ENCODE measurements around the gene BMP7.

The BMP7 gene

DNA sequence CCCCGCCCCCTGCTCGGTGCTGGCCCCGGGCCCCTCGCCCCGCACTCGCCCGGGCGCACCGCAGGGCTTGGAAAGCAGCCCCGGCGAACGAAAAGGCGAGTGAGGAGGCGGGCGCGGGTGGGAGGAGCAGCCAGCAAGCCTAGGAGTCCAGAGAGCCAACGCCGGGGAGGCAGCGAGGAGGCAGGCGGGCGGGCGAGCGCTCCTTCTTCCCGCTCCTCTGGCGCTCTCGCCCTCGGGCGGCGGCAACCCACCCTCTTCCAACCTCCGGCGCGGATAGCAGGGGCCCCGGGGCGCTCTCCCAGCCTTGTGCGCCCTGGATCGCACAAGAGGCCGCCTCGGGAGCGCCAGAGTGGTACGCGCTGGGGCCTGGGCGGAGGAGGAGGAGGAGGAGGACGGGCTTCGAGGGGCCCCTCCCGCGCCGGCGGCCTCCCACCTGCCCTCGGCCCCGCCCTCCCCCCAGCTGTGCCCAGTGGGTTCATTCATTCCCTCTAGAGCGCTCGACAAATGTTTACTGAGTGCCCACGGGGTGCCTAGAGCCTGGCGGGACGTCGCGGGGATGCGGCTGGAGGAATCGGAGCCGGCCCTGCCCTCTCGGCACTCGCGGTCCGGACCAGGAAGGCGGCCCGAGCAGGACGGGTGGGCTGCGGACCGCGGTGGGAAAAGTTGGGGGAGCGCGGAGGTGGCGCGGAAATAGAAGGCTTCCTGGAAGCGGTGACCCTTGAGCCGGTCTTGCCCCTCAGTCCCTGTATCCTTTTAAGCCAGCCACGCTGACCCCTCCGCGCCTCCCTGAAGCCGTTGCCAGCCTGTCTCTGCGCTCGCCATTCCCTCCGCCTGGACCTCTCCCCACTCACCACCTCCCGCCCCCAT lies at the start of gene BMP7:
Gene BMP7, minus strand, starts transcription at position 351 of the 867 bp plus-strand sequence. CDS start 519 bp downstream, outside the sequence.
- no peak for DNase-seq (ENCODE audit: low read depth)

DNA sequence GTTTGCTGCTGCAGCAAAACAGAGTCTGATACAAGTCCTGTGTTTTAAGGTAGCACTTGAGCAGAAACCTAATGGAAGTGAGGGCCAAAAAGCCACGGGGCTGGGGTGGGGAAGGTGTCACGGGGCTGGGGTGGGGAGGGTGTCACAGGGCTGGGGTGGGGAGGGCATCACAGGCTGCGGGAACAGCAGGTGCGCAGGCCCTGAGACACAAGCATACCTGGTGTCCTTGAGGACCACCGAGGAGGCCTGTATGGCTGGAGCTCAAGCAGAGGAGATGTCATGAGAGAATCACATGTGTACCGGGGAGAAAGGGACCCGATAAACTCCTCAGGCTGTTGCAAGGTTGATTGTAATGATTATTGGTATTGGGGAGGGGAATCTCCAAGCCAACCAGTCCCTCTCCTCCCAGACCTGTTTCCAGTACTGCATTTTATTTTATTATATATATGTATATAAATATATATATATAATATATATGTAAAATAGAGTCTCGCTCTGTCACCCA lies 49.6 kb upstream of the BMP7 start:
- DNase-seq (ENCODE audit: low read depth) = no peak

DNA sequence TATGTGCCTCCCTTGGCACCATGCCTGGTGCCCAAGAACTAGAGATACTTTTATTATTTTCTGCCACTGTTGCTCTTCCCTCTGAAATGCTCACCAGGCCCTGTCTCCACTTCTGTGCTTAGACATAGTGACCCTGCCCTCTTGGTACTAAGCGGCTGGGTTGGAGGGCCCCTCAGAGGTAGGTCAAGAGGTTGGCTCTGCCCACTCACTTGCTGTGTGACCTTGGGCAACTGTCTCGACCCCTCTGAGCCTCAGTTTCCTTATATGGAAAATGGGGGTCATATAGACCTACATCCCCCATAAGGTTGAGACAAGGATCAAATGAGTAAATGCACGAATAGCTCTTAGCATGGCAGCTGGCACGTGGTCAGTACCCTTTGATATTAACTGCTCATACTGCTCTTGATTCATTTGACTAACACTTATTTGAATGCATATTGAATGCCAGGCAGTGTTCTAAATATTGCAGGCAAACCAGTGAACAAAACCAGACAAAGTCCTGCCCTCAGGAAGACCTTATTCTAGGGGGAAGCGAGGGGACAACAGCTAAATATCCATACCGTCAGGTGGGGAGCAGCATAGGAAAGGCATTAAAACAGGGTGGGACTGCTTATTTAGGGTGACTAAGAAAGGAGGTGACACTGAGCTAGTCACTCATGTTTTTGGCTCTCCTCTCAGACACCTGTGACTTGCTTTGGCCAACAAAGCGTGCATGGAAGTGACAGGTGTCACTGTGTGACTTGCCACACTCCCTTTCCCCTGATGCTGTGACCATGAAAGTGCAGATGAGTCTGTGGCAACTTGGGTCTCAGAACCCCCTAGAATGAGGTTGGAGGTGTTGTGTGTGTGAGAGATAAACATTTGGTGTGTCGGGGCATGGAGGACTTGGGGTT lies 48.9 kb upstream of the BMP7 start:
- no peak for DNase-seq (ENCODE audit: low read depth)

DNA sequence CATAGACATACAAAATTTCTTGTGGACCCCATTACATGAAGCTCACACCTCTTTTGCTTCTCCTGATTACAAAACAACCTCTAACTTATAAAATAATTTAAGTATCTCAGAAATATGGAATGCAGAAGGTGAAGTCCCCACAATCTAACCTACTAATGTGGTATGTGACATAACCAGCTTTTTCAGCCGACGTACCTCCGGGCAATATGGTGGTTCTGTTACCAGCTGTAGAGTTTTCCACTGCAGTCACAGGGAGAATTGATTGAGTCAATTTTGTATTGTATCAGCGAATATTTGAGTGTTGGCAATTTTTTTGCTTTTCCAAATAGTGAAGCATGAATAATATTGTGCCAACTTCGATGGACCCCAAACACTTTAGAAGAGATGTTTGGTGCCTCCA lies 47.5 kb upstream of the BMP7 start:
- no peak for DNase-seq (ENCODE audit: low read depth)

DNA sequence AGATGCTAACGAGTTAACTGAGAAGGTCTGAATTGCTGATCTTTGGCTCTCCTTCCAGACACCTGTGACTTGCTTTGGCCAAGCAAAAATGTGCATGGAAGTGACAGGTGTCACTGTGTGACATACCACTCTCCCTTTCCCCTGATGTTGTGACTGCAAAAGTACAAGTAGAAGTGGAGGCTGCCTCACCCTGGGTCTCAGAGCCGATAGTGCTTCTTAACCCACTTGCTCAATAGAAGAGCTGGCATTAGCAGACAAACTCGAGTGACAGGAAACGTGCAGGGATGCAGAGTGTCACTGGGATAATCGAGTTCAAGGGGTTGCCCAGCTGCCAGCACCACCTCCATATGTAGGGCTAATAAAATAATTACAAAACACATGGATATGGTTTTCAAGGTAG lies 46.8 kb upstream of the BMP7 start:
- DNase-seq (ENCODE audit: low read depth) = no peak

DNA sequence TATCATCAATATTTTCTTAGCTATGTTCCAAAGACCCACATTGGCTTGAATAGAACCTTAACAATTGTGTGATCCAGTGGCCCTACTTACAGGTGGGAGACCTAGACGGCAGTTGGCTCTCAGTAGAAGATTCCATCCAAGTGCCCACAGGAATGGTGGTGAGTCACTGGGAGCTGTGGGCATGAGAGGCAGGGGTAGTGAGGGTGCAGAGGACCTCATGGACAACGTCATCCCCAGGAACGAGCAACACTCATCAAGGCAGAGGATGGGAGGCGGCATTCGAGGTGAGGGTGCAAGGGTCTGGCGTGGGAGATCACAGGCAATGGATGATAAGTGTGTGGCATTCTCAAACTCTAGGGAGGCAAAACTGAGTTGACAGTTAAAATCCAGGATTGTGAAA lies 45.7 kb upstream of the BMP7 start:
- no peak for DNase-seq (ENCODE audit: low read depth)

DNA sequence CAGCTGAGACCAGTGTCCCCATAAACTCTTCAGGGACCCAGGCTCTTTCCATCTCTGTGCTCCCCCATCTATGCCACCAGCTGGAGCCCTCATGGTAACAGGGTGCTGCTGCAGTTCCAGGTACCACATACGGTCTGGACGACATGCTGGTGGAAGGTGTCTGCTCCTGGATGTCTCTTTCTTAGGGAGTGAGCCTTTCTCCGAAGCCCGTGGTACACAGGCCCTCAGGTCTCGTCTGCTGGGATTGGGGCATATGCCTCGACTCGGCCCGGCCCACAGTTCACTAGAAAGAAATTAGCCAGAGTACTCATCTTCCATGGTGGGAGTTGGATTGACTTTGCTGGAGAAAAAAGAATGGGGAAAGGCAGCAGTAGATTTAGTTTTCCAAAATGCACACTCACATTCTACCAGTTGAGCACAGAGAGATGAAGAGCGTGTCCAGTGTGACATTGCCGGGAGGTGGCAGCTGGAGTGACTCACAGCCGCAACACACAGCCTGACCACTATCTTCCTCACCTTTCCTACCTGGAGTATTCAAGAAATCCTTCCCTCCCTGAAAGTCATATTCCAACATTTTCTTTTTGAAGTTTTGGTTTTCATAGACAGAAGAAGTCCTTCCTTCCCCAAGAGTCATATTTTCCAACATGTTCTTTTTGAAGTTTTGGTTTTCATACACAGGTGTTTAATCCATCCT lies 44.5 kb upstream of the BMP7 start:
- no peak for DNase-seq (ENCODE audit: low read depth)

DNA sequence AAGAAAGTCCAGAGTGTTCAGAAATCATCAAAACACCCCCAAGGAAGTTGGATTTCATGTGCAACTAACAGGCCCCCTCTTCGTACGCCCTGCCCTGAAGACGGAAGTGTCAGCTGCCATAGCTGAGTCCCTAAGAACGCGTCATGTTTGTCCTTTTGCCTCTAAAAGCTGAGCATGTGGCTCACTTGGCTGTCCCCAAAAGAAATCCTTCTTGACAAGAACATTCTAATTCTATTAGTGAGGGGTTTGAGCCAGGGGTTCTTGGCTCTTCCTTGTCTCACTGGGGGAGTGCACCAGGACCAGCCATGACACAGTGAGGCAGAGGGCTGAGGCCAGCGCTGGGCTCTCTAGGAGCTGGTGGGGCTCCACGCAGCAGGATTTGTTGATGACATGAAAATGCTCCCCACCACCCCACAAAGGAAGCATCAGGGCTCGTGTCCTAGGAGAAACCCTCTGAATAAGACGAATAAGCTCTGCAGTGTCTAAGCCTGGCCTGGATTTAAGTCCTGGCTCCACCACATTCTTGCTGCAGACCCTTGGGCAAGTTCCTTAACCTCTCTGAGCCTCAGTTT lies 43.2 kb upstream of the BMP7 start:
- no peak for DNase-seq (ENCODE audit: low read depth)

DNA sequence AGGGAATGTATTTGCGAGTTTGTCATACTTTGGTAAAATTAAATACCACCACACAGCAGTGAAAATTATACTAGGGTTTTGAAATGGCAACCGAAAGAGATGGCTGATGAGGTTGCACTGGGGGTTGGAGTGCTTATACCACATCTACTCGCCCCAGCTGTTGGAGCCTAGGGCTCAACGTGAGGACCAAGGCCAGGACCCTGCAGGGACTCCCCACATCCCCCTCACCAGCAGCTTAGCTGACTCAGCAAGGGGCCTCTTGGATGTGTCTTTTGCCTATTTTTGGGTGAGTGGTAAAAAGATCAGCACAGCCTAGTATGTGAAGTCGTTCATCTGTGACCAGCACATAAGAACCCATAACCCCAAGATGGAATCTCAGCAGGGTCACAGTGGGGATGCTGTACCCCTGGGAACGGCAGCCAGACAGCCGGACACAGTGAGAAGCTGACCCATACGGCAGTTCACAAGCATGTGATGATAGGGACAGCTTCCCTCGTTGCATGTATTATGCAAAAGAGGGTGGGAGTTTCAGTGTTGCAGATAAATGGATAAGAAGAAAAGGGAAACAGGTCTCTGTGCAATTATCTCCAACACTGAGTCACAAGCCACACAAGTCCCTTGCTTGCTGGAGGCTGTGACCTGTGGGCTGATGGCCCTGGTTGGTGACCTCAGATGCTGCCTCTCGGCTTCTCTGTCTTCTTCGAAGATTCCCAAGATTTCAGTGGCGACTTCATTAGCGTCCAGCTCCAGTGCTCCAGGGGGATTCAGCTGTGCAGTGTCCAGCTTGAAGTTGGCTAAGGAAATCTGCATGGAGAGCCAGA lies 42.2 kb upstream of the BMP7 start:
- DNase-seq (ENCODE audit: low read depth) = no peak

DNA sequence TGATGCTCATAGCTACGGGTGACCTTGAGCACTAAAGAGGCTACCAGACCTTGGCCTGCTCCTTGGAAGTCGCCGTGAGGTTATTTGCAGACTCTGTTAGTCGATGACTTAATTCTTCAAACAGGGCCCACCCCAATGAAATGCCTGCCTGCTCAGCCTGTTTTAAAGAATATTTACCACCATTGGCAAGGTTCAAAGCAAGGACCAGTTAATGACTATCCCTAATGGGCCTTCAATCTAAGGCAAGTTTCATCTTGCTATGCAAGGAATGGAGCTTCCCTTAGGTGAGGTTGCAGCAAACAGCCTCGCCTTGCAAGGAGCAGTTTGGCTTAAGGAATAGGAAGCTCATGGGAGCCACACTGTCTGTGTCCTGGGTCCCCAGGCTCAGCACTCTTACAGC lies 40.3 kb upstream of the BMP7 start:
- DNase-seq (ENCODE audit: low read depth) = no peak

DNA sequence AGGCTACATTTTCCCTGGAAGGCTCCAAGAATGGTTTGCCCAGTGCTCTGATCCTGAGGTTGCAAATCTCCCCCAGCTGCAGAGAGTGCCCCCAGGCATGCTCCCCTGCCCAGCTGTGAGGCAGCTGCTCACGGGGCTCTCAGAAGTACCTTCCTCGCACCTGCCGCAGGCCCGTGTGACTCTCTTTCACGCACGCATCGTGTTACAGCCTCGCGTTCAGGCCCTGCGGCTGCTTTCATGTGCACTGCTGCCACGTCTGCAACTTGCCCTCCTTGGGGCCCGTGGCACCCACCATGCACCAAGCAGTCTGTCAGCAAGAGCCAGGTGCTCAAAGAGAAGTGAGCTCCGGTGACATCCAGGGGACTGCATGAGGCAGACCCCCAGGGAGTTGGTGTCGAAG lies 34.6 kb upstream of the BMP7 start:
- no peak for DNase-seq (ENCODE audit: low read depth)

DNA sequence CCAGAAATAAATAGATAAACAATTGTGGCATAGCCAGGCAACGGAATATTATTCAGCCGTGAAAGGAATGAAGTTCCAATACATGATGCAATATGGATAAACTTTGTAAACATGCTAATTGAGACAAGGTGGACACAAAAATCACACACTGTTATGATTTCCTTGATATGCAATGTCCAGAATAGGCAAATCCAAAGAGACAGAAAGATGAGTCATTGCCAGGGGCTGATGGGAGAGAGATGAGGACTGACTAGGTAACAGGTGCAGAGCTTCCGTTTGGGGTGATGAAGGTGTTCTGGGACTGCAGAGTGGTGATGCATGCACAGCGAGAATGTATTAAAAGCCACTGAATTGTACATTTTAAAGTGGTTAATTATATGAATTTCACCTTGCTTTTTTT lies 32.0 kb upstream of the BMP7 start:
- DNase-seq (ENCODE audit: low read depth) = no peak

DNA sequence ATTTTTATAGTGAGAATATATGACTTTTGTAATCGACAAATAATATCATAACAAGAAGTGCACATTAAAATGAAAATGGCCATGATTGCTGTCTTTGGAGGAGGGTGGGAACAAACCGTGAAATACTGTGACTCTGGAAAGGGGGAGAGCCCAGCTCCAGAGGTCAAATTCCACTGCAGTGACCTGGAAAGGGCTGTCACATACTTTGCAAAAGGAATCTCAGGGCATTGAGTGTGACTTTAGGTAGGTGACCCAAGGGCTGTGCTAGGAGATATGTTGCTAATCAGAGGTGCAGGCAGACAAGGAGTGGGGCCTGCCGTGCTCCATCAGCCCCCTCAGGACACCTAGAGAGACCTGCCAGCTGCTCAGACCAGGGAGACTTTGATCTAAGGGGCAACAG lies 28.1 kb upstream of the BMP7 start:
- no peak for DNase-seq (ENCODE audit: low read depth)

DNA sequence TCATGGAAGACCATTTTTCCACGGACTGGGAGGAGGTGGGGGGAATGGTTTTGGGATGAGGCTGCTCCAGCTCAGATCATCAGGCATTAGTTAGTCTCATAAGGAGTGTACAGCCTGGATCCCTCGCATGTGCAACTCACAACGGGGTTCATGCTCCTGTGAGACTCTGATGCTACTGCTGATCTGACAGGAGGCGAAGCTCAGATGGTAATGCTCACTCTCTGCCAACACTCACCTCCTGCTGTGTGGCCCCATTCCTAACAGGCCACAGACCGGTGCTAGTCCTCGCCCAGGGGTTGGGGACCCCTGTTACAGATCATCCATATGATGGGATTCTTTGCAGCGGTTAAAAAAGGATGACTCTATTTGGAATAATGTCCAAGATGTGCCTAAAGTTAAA lies 27.6 kb upstream of the BMP7 start:
- DNase-seq (ENCODE audit: low read depth) = no peak

DNA sequence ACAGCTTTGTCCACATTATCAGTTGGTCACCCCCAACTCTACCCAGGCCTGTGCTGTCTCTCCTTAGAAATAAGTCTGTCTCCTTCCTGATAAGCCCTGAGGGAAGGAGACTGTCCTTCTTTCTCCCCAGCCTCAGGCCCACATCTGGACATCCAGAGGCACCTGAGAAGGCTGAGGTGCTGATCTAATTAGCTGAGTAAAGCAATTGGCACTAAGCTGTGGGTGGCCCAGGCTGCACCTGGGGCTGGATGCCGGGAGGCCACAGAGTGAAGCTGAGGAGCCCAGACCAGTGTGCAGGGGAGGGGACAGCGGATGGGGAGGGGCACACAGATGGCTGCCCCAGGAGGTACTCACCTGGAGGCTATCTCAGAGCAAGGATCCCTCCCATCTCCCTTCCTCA lies 26.2 kb upstream of the BMP7 start:
- DNase-seq (ENCODE audit: low read depth) = no peak

DNA sequence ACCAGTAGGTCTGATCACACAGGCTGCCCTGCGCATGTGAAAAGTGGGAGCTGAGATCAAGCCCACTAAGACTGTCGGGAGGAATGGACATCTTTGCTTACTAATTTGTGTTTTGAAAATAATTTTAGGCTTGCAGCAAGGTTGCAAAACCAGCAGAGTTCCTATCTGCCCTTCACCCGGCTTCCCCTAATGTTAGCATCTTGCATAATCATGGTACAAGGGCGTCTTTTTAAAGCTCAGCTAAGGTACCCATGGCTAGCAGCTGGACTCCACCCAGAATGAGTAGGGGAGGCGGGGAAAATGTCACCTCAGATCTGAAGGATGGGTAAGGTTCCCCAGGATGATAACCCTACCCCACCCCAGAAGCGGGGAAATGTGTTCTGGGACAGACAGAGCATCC lies 25.3 kb upstream of the BMP7 start:
- no peak for DNase-seq (ENCODE audit: low read depth)

DNA sequence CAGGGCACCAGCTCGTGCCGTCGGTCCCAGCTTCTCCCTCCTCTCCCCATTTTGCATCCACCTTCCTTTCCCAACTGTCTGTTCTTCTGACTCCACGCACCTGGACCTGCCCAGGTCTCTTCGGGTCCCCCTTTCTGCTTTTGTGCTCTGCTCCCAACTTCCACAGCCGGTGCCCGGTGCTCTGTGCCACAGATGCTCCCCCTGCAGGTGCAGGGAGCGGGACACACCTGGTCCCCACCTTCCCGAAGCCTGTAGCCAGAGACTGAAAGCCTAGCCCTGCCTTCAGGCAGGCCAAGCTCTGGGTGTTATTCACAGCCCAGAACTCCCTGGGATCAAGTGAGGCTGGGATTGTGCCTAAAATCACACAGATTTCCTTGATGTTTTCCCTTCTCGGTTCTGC lies 24.6 kb upstream of the BMP7 start:
- no peak for DNase-seq (ENCODE audit: low read depth)

DNA sequence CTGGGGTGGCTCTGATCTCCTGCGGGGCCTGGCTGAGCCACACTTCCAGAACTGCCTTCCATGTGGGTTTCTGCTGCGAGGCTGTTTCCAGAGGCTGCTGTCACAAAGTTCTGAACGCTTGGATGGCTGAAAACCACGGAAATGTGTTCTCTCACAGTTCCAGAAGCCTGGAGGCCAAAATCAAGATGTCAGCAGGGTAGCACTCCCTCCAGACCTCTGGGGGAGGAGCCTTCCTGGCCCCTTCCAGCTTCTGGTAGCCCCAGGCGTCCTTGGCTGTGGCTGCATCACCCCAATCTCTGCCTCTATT lies 23.7 kb upstream of the BMP7 start:
- no peak for DNase-seq (ENCODE audit: low read depth)

DNA sequence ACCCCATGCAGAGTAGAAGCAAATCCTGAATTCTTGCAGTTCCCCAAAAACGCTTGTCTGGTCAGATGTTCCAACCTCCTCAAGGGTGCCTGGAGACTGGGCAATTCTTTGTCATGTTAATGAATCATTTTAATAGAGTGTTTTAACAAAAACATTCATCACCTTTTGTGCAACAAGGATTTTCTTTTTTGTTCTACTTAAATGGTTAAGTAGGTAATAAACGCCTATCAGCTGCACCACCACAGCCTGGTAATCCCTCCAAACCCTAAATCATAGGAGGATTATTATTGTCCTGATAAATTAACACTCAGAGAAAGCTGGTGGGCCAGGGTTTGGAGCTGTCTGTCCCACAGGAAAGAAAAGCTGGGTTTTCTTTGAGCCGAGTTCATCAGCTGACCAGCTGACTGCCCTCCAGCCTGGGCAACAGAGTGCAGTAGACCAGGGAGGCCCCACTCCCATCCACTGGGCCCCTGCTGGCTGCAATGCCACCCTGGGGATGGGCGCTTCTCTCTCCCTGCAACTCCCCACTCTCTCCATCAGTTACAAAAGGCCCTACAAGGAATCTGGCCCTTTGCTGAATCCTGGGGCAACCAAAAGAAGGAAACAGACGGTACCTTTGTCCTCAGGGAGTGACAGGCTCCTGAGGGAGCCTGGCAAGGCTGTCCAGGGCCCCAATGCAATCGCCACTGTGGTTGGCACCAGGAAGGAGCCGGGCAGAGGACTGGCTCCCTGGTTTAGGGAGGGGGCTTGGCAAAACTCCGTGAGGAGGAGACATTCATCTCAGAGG lies 23.1 kb upstream of the BMP7 start:
- DNase-seq (ENCODE audit: low read depth) = no peak

DNA sequence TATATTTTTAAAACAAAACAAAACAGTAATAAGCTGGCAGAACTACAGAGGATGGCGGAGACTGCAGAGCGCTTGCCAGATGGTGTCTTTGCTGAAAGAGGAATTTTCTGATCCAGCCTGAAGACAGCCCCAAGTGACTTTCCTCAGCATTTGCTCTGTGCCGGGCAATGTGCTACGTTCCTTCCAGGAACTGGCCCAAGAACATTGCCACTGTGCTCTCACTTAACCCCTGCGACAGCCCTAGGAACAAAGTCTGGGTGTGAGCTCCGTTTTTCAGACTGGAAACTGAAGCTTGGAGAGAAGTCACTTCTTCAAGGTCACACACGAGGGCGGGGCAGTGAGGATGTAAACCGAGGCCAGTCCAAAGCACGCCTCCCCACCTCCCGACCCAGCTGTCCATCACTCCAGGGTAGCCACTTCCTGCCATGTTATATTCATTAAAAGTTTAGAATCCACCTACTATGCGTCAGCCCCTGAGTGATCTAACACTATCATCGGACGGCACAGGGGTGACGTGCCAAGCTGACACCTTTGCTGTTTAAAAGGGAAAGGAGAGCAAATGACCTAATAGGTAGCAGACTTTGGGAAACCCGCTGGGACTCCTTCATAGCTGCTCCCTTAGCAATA lies 22.3 kb upstream of the BMP7 start:
- no peak for DNase-seq (ENCODE audit: low read depth)

Data from fibroblast of gingiva (primary cell).